LNCaP clone FGC (cell line): ENCODE results near the gene ATP6V0A4.

Experiments
- DNase-seq: peaks from one replicate; pipeline ENCODE4 v3.0.0-alpha.2; 2011; ENCODE audit warnings: low read depth
- H3K4me3 ChIP-seq: 2 replicates; pipeline ENCODE4 v1.5.1; 2011; ENCODE audit warnings: mild to moderate bottlenecking, low read depth, low read length, control low read depth
- TF ChIP-seq, protein P1 (sequence below): IDR thresholded peaks from 2 replicates; pipeline ENCODE4 v1.5.1; 2012; ENCODE audit warnings: mild to moderate bottlenecking; ENCODE audit not compliant: control insufficient read depth, insufficient read depth; ENCODE audit errors: extremely low read depth

Gene ATP6V0A4

GRCh38 chr7:138796038-138796615 is 1.9 kb downstream of the ATP6V0A4 start:
- DNase-seq: no peak
- no peak overlapping the region for H3K4me3 ChIP-seq
- TF ChIP-seq, protein P1, sequence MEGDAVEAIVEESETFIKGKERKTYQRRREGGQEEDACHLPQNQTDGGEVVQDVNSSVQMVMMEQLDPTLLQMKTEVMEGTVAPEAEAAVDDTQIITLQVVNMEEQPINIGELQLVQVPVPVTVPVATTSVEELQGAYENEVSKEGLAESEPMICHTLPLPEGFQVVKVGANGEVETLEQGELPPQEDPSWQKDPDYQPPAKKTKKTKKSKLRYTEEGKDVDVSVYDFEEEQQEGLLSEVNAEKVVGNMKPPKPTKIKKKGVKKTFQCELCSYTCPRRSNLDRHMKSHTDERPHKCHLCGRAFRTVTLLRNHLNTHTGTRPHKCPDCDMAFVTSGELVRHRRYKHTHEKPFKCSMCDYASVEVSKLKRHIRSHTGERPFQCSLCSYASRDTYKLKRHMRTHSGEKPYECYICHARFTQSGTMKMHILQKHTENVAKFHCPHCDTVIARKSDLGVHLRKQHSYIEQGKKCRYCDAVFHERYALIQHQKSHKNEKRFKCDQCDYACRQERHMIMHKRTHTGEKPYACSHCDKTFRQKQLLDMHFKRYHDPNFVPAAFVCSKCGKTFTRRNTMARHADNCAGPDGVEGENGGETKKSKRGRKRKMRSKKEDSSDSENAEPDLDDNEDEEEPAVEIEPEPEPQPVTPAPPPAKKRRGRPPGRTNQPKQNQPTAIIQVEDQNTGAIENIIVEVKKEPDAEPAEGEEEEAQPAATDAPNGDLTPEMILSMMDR: no peak

- DNase-seq: no peak
- TF ChIP-seq, protein P1: no peak
- no peak overlapping the region for H3K4me3 ChIP-seq
Measured at GRCh38 chr7:138785587-138786437, 12.2 kb downstream of the ATP6V0A4 start.

DNA sequence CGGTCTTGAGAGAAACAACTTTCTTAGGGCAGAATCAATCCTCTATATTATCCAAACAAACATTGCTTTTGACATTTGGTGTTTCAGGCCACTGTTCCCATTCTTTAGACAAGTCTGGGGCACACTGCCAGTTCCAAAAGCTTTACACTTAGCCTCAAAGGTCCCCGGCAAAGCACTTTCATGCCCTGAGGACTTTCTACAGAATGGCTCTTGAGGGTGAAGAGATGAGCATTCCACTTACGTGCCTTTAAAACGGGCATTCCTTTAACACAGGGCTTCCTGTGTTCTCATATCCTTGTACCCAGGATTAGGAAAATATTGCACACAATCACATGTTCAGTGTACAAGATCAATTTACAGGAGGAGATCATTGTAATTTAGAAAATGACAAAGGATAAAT is 13.3 kb downstream of the ATP6V0A4 start:
- DNase-seq: no peak
- TF ChIP-seq, protein P1: no peak
- H3K4me3 ChIP-seq: no peak overlapping the region

GRCh38 chr7:138781004-138781403 is 17.0 kb downstream of the ATP6V0A4 start:
- TF ChIP-seq, protein P1: no peak

DNA sequence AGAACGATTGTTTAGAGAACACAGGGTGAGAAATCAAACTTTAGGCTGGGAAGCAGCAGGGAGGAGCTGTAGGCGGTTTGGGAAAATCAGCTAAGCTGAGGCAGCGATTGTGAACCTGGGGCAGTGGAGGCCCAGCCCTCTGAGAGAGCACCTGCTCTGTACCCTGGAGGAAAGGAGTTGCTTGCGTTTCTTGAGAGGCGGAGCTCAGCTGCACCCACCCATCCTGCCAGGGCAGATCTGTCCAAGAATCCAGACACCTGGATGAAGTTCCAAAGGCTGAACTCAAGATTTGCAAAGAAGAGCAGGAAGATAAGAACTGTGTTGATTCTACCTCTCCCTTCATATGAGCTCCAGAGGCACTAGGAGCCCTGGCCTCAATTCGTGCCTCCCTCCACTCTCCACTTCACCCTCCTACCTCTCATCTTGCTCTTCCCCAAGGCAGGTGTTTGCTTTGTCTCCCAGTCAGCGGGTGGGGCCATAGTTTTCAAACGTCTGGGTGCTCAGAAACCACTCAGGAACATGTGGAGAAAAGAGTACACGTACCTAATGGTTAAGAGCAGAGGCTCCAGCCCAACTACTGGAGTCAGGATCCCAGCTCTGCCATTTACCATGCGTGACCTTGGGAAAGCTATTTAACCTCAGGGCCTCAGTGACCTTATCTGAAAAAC is 21.7 kb downstream of the ATP6V0A4 start:
- DNase-seq: no peak
- TF ChIP-seq, protein P1: no peak
- H3K4me3 ChIP-seq: no peak overlapping the region

More at GRCh38 chr7:138781004-138781403, 17.0 kb downstream of the ATP6V0A4 start:
- no peak overlapping the region for H3K4me3 ChIP-seq
- DNase-seq: no peak

DNA sequence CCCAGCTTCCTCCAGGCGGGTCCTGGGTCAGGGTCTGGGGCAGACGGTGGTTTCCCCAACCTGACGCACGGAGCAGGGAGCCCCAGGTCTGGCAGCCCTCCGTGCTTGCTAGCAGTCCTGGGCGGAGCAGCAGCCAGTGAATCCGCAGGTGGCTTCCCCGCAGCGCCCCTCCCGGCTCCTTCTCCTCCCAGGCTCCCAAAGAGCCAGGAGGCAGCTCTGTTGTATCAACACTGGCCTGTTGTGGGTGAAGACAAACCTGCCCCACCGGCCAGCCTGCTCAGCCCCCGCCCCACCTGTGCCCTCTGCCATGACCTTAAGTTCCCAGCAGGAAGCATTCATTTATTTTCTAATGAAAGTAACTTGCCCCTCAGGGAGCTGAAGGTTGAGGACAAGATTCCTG is 24.2 kb downstream of the ATP6V0A4 start:
- TF ChIP-seq, protein P1: no peak
- H3K4me3 ChIP-seq: no peak overlapping the region
- no peak for DNase-seq
